ENCODE data around the gene SH3PXD2B.

- TF ChIP-seq, protein P1, sequence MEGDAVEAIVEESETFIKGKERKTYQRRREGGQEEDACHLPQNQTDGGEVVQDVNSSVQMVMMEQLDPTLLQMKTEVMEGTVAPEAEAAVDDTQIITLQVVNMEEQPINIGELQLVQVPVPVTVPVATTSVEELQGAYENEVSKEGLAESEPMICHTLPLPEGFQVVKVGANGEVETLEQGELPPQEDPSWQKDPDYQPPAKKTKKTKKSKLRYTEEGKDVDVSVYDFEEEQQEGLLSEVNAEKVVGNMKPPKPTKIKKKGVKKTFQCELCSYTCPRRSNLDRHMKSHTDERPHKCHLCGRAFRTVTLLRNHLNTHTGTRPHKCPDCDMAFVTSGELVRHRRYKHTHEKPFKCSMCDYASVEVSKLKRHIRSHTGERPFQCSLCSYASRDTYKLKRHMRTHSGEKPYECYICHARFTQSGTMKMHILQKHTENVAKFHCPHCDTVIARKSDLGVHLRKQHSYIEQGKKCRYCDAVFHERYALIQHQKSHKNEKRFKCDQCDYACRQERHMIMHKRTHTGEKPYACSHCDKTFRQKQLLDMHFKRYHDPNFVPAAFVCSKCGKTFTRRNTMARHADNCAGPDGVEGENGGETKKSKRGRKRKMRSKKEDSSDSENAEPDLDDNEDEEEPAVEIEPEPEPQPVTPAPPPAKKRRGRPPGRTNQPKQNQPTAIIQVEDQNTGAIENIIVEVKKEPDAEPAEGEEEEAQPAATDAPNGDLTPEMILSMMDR (IDR thresholded peaks at IDR 0.05), result no peak
- TF ChIP-seq POLR2A (IDR thresholded peaks at IDR 0.05) (no peak), EP300 (IDR thresholded peaks at IDR 0.05) (peak in 1 of 2 donors; percentile 31)
Measured at GRCh38 chr5:172284611-172284980, 169.7 kb downstream of the SH3PXD2B start.

All from tibial nerve (tissue), 4 donors.